K562 (cell line): Measurements from ENCODE around the gene CSKMT. TPM values are rescaled to one million over a fixed set of nuclear protein-coding genes. Genes with fewer than 3 reads are reported as not detected.
A peak's percentile ranks its signal among the peaks of the same experiment; 100 is the strongest.

Source experiments
- BCL6 ChIP-seq: fragments of 250-450 bp; sonication (Bioruptor Pico); IDR thresholded peaks from 2 replicates; pipeline ENCODE4 v1.4.0; 2020
- CAMTA2 ChIP-seq: fragments of 250-450 bp; sonication (Bioruptor Pico); conservative IDR thresholded peaks from 2 replicates; pipeline ENCODE4 v1.5.1; 2022
- CTBP1 ChIP-seq: fragments of 450-650 bp; IDR thresholded peaks from 2 replicates; pipeline ENCODE4 v1.6.1; 2016; ENCODE audit warnings: borderline replicate concordance
- ESRRB ChIP-seq: fragments of 250-450 bp; sonication (Bioruptor Pico); IDR thresholded peaks from 2 replicates; pipeline ENCODE4 v1.5.0; 2020; ENCODE audit warnings: mild to moderate bottlenecking, moderate library complexity, borderline replicate concordance
- KAT2B ChIP-seq: IDR thresholded peaks from one replicate; pipeline ENCODE4 v1.6.1; 2012; ENCODE audit warnings: low read depth, mild to moderate bottlenecking, control low read depth, inconsistent platforms, low read length, moderate library complexity
- PTRF ChIP-seq: fragments of 450-650 bp; IDR thresholded peaks from 2 replicates; pipeline ENCODE4 v1.6.1; 2016; ENCODE audit warnings: mild to moderate bottlenecking, missing genetic modification characterization, missing compliant biosample characterization
- RBBP5 ChIP-seq: fragments of 200-600 bp; sonication (generic); IDR thresholded peaks from 2 replicates; pipeline ENCODE4 v1.6.1; 2012; ENCODE audit warnings: borderline replicate concordance, mild to moderate bottlenecking, low read length, control low read depth, inconsistent platforms; ENCODE audit not compliant: insufficient read depth, poor library complexity, severe bottlenecking
- SMARCA4 ChIP-seq: fragments of 450-650 bp; IDR thresholded peaks from 2 replicates; pipeline ENCODE4 v1.6.1; 2016
- SNIP1 ChIP-seq: fragments of 450-650 bp; IDR thresholded peaks from 2 replicates; pipeline ENCODE4 v1.7.1; 2017; ENCODE audit warnings: low read depth, mild to moderate bottlenecking
- polyA plus RNA-seq, 8 experiments: library from polyadenylated mRNA; depleted of rRNA in 4 of 8; stranded (reverse) in 5 of 8; unstranded in 3 of 8; fragments of >200 nt; fragmentation: Nextera tagmentation in 2 of 8; fragmentation: Illumina TruSeq in 1 of 8; extraction: Ambion mirVana in 2 of 8; extraction: Trizol in 1 of 8; gene quantifications; 2 replicates each; pipeline versions ENCODE4 v1.2.1 to v1.2.3, GENCODE V29; 2011 to 2014; ENCODE audit warnings: inconsistent platforms in 1 of 8, missing spikeins in 1 of 8
- total RNA-seq, 7 experiments: library from RNA; depleted of rRNA in 6 of 7; stranded (reverse); fragments of >200 nt in 6 of 7; fragmentation: Illumina TruSeq in 2 of 7; extraction: Trizol in 2 of 7; gene quantifications; 2 replicates each; pipeline versions ENCODE4 v1.2.1 to v1.2.3, GENCODE V29; 2011 to 2021; ENCODE audit warnings: low replicate concordance in 1 of 7
- TF ChIP-seq, protein P1 (sequence below), 2 experiments: IDR thresholded peaks; 2 replicates each; pipeline ENCODE4 v1.6.1; 2011; ENCODE audit warnings: borderline replicate concordance in 1 of 2, control low read depth in 1 of 2, low read depth in 1 of 2, low read length in 1 of 2, mild to moderate bottlenecking in 1 of 2, mixed read lengths in 1 of 2, moderate library complexity in 1 of 2; ENCODE audit not compliant: insufficient read depth in 1 of 2, insufficient read length in 1 of 2, poor library complexity in 1 of 2, severe bottlenecking in 1 of 2; ENCODE audit errors: extremely low read depth in 1 of 2
- TF ChIP-seq, protein P2 (sequence below): sonication (generic); formaldehyde crosslinking; IDR thresholded peaks from 2 replicates; pipeline ENCODE4 v1.8.1; 2023; ENCODE audit warnings: mild to moderate bottlenecking, missing genetic modification reagents, moderate library complexity
- TF ChIP-seq, protein P3 (sequence below), 2 experiments: fragments of 450-650 bp; IDR thresholded peaks; 2 replicates each; pipeline ENCODE4 v1.6.1; 2016
- TF ChIP-seq, protein P4 (sequence below), 2 experiments: fragments of 450-650 bp; conservative IDR thresholded peaks; 2 replicates each; pipeline ENCODE4 v1.6.1; 2017; ENCODE audit warnings: mild to moderate bottlenecking in 2 of 2, moderate library complexity in 2 of 2
- TF ChIP-seq, protein P5 (sequence below): fragments of 450-650 bp; formaldehyde crosslinking; IDR thresholded peaks from 2 replicates; pipeline ENCODE4 v1.4.0; 2020; ENCODE audit warnings: mild to moderate bottlenecking, moderate library complexity
- TF ChIP-seq, protein P6 (sequence below): fragments of 250-450 bp; sonication (Bioruptor Pico); IDR thresholded peaks from 2 replicates; pipeline ENCODE4 v1.5.0; 2022; ENCODE audit warnings: mild to moderate bottlenecking

CSKMT gene
- total and polyA plus RNA-seq, 9 of the 15 experiments (the other 6 are each of a cell fraction or from before 2014, with no cell fraction given), result 10.3 to 108 (median 27.2) TPM

DNA sequence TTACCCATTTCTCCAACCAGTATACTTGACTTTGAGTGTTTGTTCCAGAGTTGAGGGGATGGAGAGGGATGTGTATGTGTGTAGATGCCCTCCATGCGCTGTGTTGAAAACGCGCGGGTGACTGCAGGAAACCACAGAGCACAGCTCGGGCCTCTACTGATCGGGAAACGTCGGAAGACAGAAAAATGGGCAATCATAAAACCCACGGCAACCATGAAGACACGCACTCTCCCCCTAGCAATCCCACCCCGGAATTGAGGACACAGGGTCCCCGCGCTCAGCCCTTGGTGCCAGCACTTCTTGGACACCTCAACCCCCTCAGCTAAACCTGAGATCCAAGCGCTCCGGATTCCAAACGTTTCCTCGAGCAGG is 6.1 kb downstream of the CSKMT start (continued):
- TF ChIP-seq, protein P1, sequence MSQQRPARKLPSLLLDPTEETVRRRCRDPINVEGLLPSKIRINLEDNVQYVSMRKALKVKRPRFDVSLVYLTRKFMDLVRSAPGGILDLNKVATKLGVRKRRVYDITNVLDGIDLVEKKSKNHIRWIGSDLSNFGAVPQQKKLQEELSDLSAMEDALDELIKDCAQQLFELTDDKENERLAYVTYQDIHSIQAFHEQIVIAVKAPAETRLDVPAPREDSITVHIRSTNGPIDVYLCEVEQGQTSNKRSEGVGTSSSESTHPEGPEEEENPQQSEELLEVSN (IDR thresholded peaks at IDR 0.05; ENCODE audit: borderline replicate concordance in 1 of 2, extremely low read depth in 1 of 2, insufficient read depth in 1 of 2, insufficient read length in 1 of 2, low read depth in 1 of 2, low read length in 1 of 2, poor library complexity in 1 of 2, severe bottlenecking in 1 of 2), result no peak
- TF ChIP-seq, protein P2, sequence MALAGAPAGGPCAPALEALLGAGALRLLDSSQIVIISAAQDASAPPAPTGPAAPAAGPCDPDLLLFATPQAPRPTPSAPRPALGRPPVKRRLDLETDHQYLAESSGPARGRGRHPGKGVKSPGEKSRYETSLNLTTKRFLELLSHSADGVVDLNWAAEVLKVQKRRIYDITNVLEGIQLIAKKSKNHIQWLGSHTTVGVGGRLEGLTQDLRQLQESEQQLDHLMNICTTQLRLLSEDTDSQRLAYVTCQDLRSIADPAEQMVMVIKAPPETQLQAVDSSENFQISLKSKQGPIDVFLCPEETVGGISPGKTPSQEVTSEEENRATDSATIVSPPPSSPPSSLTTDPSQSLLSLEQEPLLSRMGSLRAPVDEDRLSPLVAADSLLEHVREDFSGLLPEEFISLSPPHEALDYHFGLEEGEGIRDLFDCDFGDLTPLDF (CRISPR knock-in tag), result no peak
- TF ChIP-seq CTBP1 (no peak), SMARCA4 (no peak), PTRF (tag) (no peak), CAMTA2 (CRISPR knock-in tag) (no peak; the same call in 1 of the 2 replicates), BCL6 (no peak), SNIP1 (no peak), RBBP5 (no peak), KAT2B (no peak), ESRRB (CRISPR knock-in tag) (no peak)
- TF ChIP-seq, protein P3, sequence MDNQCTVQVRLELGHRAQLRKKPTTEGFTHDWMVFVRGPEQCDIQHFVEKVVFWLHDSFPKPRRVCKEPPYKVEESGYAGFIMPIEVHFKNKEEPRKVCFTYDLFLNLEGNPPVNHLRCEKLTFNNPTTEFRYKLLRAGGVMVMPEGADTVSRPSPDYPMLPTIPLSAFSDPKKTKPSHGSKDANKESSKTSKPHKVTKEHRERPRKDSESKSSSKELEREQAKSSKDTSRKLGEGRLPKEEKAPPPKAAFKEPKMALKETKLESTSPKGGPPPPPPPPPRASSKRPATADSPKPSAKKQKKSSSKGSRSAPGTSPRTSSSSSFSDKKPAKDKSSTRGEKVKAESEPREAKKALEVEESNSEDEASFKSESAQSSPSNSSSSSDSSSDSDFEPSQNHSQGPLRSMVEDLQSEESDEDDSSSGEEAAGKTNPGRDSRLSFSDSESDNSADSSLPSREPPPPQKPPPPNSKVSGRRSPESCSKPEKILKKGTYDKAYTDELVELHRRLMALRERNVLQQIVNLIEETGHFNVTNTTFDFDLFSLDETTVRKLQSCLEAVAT (IDR thresholded peaks at IDR 0.05), result peak in 1 of 2 experiments; percentile 75; a peak in 1 of 4 replicates
- TF ChIP-seq, protein P4, sequence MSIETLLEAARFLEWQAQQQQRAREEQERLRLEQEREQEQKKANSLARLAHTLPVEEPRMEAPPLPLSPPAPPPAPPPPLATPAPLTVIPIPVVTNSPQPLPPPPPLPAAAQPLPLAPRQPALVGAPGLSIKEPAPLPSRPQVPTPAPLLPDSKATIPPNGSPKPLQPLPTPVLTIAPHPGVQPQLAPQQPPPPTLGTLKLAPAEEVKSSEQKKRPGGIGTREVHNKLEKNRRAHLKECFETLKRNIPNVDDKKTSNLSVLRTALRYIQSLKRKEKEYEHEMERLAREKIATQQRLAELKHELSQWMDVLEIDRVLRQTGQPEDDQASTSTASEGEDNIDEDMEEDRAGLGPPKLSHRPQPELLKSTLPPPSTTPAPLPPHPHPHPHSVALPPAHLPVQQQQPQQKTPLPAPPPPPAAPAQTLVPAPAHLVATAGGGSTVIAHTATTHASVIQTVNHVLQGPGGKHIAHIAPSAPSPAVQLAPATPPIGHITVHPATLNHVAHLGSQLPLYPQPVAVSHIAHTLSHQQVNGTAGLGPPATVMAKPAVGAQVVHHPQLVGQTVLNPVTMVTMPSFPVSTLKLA (conservative IDR thresholded peaks at IDR 0.05), result peak; percentile 49 to 77; a peak in 2 of 4 replicates
- TF ChIP-seq, protein P5, sequence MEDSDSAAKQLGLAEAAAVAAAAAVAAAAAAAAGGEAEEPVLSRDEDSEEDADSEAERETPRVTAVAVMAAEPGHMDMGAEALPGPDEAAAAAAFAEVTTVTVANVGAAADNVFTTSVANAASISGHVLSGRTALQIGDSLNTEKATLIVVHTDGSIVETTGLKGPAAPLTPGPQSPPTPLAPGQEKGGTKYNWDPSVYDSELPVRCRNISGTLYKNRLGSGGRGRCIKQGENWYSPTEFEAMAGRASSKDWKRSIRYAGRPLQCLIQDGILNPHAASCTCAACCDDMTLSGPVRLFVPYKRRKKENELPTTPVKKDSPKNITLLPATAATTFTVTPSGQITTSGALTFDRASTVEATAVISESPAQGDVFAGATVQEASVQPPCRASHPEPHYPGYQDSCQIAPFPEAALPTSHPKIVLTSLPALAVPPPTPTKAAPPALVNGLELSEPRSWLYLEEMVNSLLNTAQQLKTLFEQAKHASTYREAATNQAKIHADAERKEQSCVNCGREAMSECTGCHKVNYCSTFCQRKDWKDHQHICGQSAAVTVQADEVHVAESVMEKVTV (CRISPR knock-in tag), result no peak
- TF ChIP-seq, protein P6, sequence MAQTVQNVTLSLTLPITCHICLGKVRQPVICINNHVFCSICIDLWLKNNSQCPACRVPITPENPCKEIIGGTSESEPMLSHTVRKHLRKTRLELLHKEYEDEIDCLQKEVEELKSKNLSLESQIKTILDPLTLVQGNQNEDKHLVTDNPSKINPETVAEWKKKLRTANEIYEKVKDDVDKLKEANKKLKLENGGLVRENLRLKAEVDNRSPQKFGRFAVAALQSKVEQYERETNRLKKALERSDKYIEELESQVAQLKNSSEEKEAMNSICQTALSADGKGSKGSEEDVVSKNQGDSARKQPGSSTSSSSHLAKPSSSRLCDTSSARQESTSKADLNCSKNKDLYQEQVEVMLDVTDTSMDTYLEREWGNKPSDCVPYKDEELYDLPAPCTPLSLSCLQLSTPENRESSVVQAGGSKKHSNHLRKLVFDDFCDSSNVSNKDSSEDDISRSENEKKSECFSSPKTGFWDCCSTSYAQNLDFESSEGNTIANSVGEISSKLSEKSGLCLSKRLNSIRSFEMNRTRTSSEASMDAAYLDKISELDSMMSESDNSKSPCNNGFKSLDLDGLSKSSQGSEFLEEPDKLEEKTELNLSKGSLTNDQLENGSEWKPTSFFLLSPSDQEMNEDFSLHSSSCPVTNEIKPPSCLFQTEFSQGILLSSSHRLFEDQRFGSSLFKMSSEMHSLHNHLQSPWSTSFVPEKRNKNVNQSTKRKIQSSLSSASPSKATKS (CRISPR knock-in tag), result 0 out of 2 replicates have a peak, but pooled peaks have one; percentile 62
